Measurements from ENCODE around the gene ESRRB.

ESRRB gene

DNA sequence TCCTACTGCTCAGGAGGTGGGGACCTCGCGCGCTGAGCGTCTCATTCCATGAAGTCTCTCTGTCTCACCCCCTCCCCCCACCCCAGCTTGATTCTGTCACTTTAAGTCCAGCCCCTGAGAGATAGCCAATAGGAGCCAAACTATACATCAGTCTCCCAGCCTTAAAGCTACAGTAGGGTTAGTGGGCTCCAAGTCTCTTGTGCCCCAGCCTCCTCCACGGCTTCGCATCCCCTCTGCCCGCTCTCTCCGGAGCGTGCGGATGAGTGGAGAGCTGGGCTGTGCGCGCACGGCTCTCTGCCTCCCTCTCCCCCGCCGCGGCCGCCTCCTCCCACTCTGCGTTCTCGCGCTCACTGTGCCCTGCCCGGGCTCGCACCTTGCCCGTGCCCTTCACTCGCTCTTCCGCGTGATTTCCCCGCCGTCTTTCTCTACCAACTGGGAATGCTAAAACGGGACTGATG is at the start of gene ESRRB:
Gene ESRRB (plus strand): TSS at position 191 of the 458 bp plus-strand sequence. CDS start 265 bp downstream, at position 456.
- no peak for DNase-seq

DNA sequence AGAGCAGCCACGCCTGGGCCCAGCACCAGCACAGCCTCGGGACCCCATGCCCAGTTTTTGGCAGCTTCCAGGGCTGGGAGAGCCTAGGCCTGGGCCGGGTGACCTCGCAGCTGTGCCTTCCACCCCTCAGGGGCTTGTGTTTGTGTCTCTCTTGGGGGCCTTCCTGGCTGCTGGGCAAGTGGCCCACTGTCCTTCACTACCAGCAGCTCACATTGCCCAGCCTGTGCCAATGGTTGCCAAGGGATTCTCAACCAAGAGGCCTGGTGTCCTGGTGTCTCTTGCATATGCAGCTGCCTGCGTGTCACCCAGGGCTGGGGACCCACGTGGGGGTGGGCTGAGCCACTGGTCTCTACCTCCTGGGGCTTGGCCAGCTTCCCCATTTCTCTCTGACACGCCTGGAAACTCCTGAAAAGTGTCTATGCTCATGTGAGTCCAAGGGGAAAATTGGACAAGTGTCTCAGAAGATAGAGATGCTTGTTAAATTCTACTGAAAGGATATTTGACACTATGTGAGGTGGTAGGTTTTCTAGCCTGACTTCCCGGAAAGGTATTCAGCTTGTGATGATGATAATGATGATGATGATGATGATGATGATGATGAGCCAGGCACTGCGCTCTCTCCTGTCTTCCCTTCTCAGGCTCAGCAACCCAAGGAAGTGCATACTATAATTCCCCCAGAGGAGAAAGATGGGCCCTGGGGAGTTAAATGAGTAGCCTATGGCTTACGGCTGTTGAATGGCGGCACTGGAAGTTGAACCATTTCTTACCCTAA is 48.8 kb upstream of the ESRRB start:
- DNase-seq: no peak

- DNase-seq: no peak
Measured at GRCh38 chr14:76328457-76329137, 47.3 kb upstream of the ESRRB start.

GRCh38 chr14:76329154-76329928 is 46.6 kb upstream of the ESRRB start:
- DNase-seq: no peak

GRCh38 chr14:76329951-76330350 is 46.0 kb upstream of the ESRRB start:
- no peak for DNase-seq

GRCh38 chr14:76330411-76331327 is 45.3 kb upstream of the ESRRB start:
- no peak for DNase-seq

DNA sequence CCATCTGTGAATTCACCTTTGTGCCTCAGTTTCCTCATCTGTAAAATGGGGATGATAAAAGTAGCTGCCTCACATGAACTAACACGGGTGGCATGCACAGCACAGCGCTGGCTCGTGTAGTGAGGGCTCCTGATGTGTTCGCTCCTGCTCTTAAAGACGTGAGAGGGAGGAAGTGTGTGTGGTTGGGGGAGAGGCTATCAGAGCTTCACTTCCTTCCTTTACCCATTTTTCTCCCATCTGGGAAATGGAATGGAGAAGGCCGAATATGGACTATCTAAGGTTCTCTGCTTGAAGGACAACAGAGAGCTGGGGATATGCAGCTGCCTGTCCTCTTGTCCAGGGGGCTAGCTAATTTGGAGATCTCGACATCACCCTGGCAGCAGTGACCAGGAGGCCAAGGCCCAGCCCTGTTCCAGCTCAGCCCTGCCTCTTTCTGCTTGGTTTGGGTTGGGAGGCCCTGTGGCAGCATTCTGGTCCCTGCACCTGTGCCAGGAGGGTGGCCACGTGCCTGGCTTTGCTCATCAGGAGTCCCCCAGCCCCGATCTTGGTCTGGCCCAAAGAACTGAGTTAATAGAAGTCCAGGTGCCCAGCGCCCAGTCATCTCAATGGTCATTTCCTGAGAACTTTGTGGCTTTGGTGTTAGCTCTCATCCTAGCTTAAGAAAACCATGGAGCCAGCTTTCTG is 44.5 kb upstream of the ESRRB start:
- no peak for DNase-seq

DNA sequence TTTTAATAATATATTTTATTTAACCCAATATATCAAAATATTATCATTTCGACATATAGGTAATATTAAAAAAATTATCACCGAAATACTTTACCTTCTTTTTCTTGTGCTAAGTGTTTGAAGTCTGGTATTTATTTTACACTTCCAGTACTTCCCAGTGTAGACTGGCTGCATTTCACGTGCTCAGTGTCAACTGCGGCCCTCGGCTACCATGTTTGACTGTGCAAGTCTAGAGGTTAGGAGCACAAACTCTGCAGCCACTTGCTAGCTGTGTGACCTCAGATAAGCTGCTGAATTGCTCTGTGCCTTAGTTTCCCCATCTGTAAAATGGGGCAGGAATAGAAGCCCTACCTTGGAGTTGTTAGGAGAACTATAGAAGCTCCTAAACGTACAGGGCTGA is 42.3 kb upstream of the ESRRB start:
- no peak for DNase-seq

GRCh38 chr14:76334316-76334715 is 41.6 kb upstream of the ESRRB start:
- DNase-seq: no peak

- no peak for DNase-seq
Measured at GRCh38 chr14:76336876-76337275, 39.1 kb upstream of the ESRRB start.

DNA sequence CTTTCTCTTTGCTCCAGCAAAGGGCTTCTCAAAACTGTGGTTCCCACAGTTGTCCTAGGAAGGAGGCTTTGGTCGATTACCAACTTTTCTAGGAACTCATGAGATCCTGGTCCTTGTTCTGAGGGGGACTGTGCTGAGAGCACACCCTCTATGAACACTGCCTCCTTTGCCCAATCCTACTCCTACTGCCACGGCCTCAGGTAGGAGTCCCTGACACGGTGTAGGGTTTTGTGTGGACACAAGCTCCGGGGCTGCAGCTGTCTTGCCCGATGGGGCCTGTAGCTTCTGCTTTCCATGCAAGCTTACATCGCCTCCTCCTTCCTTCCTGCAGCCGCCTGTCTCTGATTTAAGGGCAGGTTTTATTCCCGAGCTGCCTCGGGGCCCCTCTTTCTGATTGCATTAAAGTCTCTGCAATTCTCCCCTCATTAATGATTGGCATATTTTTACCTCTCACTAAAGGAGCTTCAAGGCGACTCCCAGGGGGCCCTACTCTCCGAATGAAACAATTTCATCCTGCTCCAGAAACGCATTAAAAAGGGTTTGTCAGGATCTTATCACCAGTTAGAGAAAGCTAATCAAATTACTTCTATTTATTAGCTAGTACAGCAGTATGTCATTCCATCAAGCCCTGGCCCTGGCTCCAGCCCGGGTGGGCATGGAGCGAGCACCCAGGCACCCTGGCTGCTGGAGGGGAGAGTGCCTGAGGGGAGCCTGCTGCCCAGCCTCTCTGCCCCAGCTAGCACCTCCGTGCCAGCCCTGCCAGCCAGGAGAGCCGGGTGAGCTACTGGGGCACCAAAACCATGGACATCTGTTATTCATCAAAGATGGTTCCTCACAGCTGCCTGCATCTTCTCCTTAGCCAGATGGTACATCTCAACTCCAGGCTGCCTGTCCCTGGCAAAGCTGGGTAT is 38.0 kb upstream of the ESRRB start:
- no peak for DNase-seq

- DNase-seq: no peak
Measured at GRCh38 chr14:76339728-76340615, 36.0 kb upstream of the ESRRB start.

DNA sequence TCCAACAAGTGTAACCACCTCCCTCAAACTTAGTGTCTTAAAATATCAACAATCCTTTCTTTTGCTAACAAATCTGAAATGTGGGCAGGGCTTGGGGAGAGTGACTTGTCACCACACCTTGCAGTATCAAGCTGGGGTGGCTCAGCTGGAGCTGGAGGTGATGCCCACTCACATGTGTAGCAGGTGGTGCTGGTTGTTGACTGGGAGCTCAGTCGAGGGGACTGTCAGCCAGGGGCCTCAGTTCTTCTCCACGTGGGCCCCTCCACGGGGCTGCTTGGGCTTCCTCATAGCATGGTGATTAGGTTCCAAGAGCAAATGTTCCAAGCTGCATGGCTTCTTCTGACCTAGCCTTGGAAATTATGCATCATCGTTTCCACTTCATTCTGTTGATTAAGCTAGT is 32.6 kb upstream of the ESRRB start:
- DNase-seq: no peak

- DNase-seq: no peak
Measured at GRCh38 chr14:76346391-76347160, 29.4 kb upstream of the ESRRB start.

DNA sequence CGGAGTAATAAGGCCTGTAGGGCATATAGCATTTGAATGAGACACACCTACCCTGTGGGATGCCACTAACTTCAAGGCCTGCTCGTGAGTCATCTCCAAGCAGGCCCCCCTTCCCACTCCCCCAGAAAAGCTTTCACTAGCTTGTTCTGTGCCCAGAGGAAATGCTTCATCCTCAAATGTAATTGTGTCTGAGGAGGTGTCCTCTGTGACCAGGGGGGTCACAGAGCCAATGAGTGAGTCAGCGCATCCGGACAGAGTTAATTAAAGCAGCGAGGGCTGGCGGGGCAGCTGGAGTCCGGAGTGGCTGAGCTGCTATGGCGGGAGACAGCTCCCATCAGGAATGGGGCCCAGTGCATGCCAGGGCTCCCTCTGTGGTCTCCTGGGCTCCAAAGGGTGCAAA is 27.0 kb upstream of the ESRRB start:
- DNase-seq: no peak

- DNase-seq: no peak
Measured at GRCh38 chr14:76349993-76350392, 25.9 kb upstream of the ESRRB start.

DNA sequence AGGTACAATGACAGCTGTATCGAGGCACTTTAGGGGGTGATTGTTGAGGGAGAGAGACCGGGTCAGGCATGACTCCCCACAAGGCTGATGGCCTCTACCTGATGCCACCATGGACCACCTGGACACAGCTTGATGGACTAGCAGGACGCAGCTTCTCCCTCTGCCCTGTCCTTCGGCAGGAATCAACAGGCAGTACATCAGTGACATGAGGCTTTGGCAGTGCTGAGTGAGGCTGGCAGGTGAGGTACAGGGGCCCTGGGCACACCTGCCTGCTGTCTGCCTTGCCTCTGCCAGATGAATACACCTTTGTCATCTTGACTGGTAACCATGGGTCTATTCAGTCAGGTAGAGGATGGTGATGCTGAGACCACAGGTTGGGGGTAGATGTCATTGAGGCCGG is 25.3 kb upstream of the ESRRB start:
- DNase-seq: no peak

DNA sequence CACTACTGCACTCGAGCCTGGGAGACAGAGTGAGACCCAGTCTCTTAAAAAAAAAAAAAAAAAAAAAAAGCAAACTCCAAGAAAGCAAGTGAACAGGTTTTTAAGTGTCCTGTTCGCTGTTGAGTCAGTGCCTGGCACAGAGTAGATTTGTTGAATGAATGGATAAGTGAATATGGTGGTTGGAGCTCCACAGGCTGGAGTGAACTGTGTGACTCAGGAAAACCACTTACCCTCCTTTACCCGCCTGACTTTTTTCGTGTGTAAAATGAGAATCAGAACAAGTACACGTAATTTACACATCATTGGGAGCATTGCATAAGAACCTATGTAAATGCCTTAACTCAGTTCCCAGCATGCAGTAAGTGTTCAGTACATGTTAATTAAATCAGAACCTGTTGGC is 24.0 kb upstream of the ESRRB start:
- no peak for DNase-seq

All from CD4-positive, alpha-beta T cell treated with Interleukin-21 for 1 hour (primary cell).